ENCODE data around the gene PARVG. TPM values are rescaled to one million over a fixed set of nuclear protein-coding genes. Genes with fewer than 3 reads are reported as not detected.

Gene PARVG
- total and polyA plus RNA-seq, 12 donors = 0.90 to 16.2 (median 2.1) TPM

DNA sequence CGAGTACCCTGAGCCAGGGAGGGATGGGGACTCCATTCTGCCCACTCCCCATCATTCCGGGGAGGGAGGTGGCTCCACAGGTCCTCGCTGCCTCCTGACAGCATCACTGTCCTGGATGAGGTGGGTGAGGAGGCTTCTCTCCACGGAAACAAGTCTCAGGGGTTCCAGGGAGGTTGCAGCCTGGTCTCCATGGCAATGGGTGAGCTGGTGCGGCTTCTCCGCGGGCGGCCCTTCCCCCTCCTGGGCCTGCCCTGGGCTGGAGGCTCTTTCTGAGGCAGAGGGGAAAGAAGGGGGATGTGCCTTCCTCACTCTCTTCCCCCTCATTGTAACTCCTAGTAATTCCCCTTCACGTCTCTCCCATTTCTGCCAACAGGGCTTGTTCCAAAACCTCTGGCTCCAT lies 37.1 kb upstream of the PARVG start:
- Histone ChIP-seq H3K4me3 (no peak overlapping the region), H3K27ac (no peak overlapping the region), H3K4me1 (peaks cover 0 to 29% (median 8%) of the 10 kb centered on the region in 9 donors), H3K36me3 (peaks cover 0 to 59% (median 0%) of the 10 kb centered on the region in 9 donors), H3K9me3 (no peaks in the 10 kb centered on the region), H3K27me3 (no peaks in the 10 kb centered on the region)
- WGBS, 2 donors = 70 to 82% methylated on average over 9 of the region's 9 CpGs
- intact Hi-C loops (cut with DNase I) = loop anchor here in 1 of 10 donors (10.0 kb wide), 1 partner anchor 191 kb away; no protein-coding TSS in a partner anchor
- DNase-seq (no peak), ATAC-seq (no peak)
- TF ChIP-seq, protein P1, sequence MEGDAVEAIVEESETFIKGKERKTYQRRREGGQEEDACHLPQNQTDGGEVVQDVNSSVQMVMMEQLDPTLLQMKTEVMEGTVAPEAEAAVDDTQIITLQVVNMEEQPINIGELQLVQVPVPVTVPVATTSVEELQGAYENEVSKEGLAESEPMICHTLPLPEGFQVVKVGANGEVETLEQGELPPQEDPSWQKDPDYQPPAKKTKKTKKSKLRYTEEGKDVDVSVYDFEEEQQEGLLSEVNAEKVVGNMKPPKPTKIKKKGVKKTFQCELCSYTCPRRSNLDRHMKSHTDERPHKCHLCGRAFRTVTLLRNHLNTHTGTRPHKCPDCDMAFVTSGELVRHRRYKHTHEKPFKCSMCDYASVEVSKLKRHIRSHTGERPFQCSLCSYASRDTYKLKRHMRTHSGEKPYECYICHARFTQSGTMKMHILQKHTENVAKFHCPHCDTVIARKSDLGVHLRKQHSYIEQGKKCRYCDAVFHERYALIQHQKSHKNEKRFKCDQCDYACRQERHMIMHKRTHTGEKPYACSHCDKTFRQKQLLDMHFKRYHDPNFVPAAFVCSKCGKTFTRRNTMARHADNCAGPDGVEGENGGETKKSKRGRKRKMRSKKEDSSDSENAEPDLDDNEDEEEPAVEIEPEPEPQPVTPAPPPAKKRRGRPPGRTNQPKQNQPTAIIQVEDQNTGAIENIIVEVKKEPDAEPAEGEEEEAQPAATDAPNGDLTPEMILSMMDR (IDR thresholded peaks at IDR 0.05) = no peak

DNA sequence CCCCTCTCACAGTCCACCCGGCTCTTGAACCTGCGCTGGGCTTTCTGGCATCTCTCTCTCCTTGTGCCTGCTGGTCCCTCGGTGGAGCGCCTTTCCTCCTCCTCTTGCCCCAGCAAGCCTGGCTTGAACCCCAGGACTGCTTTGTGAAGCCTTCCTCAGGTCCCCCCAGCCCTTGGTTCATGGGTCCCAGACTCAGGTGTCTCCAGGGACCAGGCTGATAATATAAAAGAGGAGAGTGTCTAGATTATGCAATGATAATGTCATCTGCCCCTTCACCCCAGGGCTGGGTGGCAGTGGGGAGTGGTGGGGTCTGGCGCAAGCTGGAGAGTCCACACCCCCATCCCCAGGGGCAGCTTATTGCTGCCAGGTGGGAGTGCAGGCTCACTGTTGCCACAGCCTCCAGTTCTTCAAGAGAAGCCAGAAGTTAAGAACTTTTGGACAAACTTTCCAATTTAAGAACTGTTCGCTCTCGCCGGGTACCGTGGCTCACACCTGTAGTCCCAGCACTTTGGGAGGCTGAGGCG lies 36.6 kb upstream of the PARVG start:
- peaks cover 0 to 29% (median 8%) of the 10 kb centered on the region in 9 donors for H3K4me1 ChIP-seq
- ATAC-seq (no peak), DNase-seq (no peak)
- H3K4me3 ChIP-seq = no peak overlapping the region
- H3K9me3 ChIP-seq = no peaks in the 10 kb centered on the region
- TF ChIP-seq, protein P1 (IDR thresholded peaks at IDR 0.05) = no peak
- 87 to 97% methylated on average over 10 of the region's 10 CpGs for WGBS, 2 donors
- H3K27ac ChIP-seq = peak overlapping the region in 1 of 10 donors; percentile 69
- H3K27me3 ChIP-seq = no peaks in the 10 kb centered on the region
- intact Hi-C loops (cut with DNase I) = loop anchor here in 1 of 10 donors (10.0 kb wide), 1 partner anchor 191 kb away; no protein-coding TSS in a partner anchor
- H3K36me3 ChIP-seq = peaks cover 0 to 59% (median 2%) of the 10 kb centered on the region in 9 donors

- Histone ChIP-seq H3K36me3 (peaks cover 0 to 53% (median 5%) of the 10 kb centered on the region in 9 donors), H3K9me3 (no peaks in the 10 kb centered on the region)
- 53 to 69% methylated on average over 8 of the region's 8 CpGs for WGBS, 2 donors
Observed at GRCh38 chr22:44145544-44145943, 35.2 kb upstream of the PARVG start.

GRCh38 chr22:44146088-44146861 lies 34.5 kb upstream of the PARVG start:
- Histone ChIP-seq H3K9me3 (no peaks in the 10 kb centered on the region), H3K27ac (peak overlapping the region in 4 of 10 donors; percentile 51 to 79 (median 68)), H3K4me3 (no peak overlapping the region), H3K36me3 (peaks cover 0 to 48% (median 6%) of the 10 kb centered on the region in 9 donors), H3K4me1 (peaks cover 0 to 22% (median 6%) of the 10 kb centered on the region in 9 donors), H3K27me3 (no peaks in the 10 kb centered on the region)
- DNase-seq = no peak
- 89 to 92% methylated on average over 33 of the region's 33 CpGs for WGBS, 2 donors
- intact Hi-C loops (cut with DNase I) = loop anchor here in 1 of 10 donors (10.0 kb wide), 1 partner anchor 189 kb away; no protein-coding TSS in a partner anchor
- ATAC-seq = peak in 1 of 8 donors; percentile 24
- TF ChIP-seq, protein P1 (IDR thresholded peaks at IDR 0.05) = no peak

More at GRCh38 chr22:44145544-44145943, 35.2 kb upstream of the PARVG start:
- TF ChIP-seq, protein P1 (IDR thresholded peaks at IDR 0.05) = no peak
- Histone ChIP-seq H3K27ac (peak overlapping the region in 9 of 10 donors; percentile 24 to 79 (median 61)), H3K4me1 (peaks cover 0 to 22% (median 6%) of the 10 kb centered on the region in 9 donors), H3K27me3 (no peaks in the 10 kb centered on the region), H3K4me3 (no peak overlapping the region)
- ATAC-seq = peak; percentile 74 to 98 (median 90)
- intact Hi-C loops (cut with DNase I) = loop anchor here in 1 of 10 donors (10.0 kb wide), 1 partner anchor 189 kb away; no protein-coding TSS in a partner anchor
- peak; percentile 46 to 67 for DNase-seq

Data from heart right ventricle (tissue), 16 donors.